HFFc6 (cell line): ENCODE data around the gene ZNF142. TPM values are rescaled to one million over a fixed set of nuclear protein-coding genes. Genes with fewer than 3 reads are reported as not detected.

ENCODE experiments used
- DNase-seq: peaks from one replicate; pipeline ENCODE4 v3.0.0-alpha.2; 2018
- H3K27ac Mint-ChIP-seq: 2 replicates; pipeline ENCODE4 v1.8.0; 2020; ENCODE audit warnings: mild to moderate bottlenecking, mixed read lengths
- H3K27me3 Mint-ChIP-seq: 2 replicates; pipeline ENCODE4 v1.8.0; 2021; ENCODE audit warnings: mild to moderate bottlenecking, moderate library complexity, mixed read lengths; ENCODE audit not compliant: insufficient read depth
- H3K36me3 Mint-ChIP-seq: 2 replicates; pipeline ENCODE4 v1.8.0; 2021; ENCODE audit warnings: low read depth, mixed read lengths
- H3K4me1 Mint-ChIP-seq: 2 replicates; pipeline ENCODE4 v1.8.0; 2020; ENCODE audit warnings: low read depth, mixed read lengths
- H3K4me3 Mint-ChIP-seq: 2 replicates; pipeline ENCODE4 v1.8.0; 2020; ENCODE audit warnings: mild to moderate bottlenecking, moderate library complexity, mixed read lengths
- H3K9me3 Mint-ChIP-seq: 2 replicates; pipeline ENCODE4 v1.8.0; 2020; ENCODE audit warnings: mild to moderate bottlenecking, mixed read lengths
- CTCF ChIP-seq: fragments of 200-600 bp; sonication (generic); IDR thresholded peaks from 2 replicates; pipeline ENCODE4 v1.5.0; 2021; ENCODE audit warnings: antibody characterized with exemption, mild to moderate bottlenecking
- total RNA-seq, 6 experiments: library from RNA; stranded (reverse); fragmentation: NEBNext Ultra II Directional; extraction: Animal tissue kit (Norgen Biotek cat#: 25700); gene quantifications; 2 replicates in 1 of 6; 3 replicates in 5 of 6; pipeline ENCODE4 v1.2.3, GENCODE V29; 2021

The ZNF142 gene
- total RNA-seq, 6 experiments from 2014 or later = 21.2 to 24.9 (median 23.5) TPM

- peaks cover 10% of the 10 kb centered on the region for H3K4me1 Mint-ChIP-seq
- H3K9me3 Mint-ChIP-seq = no peaks in the 10 kb centered on the region
- no peak for TF ChIP-seq CTCF
- no peak overlapping the region for H3K27ac Mint-ChIP-seq
- peaks cover 2% of the 10 kb centered on the region for H3K27me3 Mint-ChIP-seq
- no peak for DNase-seq
- H3K36me3 Mint-ChIP-seq = no peaks in the 10 kb centered on the region; the same call in 1 of the 2 replicates
- H3K4me3 Mint-ChIP-seq = no peak overlapping the region
Measured at GRCh38 chr2:218627939-218628338, 31.5 kb downstream of the ZNF142 start.

GRCh38 chr2:218626369-218626768, 33.1 kb downstream of the ZNF142 start:
- Mint-ChIP-seq H3K27me3 (peaks cover 2% of the 10 kb centered on the region), H3K9me3 (no peaks in the 10 kb centered on the region), H3K36me3 (no peaks in the 10 kb centered on the region), H3K27ac (no peak overlapping the region), H3K4me1 (peaks cover 12% of the 10 kb centered on the region; the same call in 1 of the 2 replicates), H3K4me3 (no peak overlapping the region)
- DNase-seq = no peak
- no peak for TF ChIP-seq CTCF

- no peak for TF ChIP-seq CTCF
Measured at GRCh38 chr2:218623366-218623705, 36.1 kb downstream of the ZNF142 start.

GRCh38 chr2:218622606-218623365, 36.6 kb downstream of the ZNF142 start:
- no peak overlapping the region for H3K27ac Mint-ChIP-seq

More at GRCh38 chr2:218623366-218623705, 36.1 kb downstream of the ZNF142 start:
- no peak overlapping the region for H3K4me3 Mint-ChIP-seq
- H3K9me3 Mint-ChIP-seq = no peaks in the 10 kb centered on the region
- DNase-seq = no peak
- no peaks in the 10 kb centered on the region for H3K36me3 Mint-ChIP-seq
- no peak overlapping the region for H3K27ac Mint-ChIP-seq
- H3K4me1 Mint-ChIP-seq = peaks cover 12% of the 10 kb centered on the region; the same call in 1 of the 2 replicates
- no peaks in the 10 kb centered on the region; the same call in 1 of the 2 replicates for H3K27me3 Mint-ChIP-seq

GRCh38 chr2:218621007-218621406, 38.4 kb downstream of the ZNF142 start:
- Mint-ChIP-seq H3K27me3 (no peaks in the 10 kb centered on the region), H3K4me1 (peaks cover 12% of the 10 kb centered on the region; the same call in 1 of the 2 replicates), H3K27ac (no peak overlapping the region), H3K4me3 (no peak overlapping the region), H3K9me3 (no peaks in the 10 kb centered on the region), H3K36me3 (no peaks in the 10 kb centered on the region)
- DNase-seq = no peak
- no peak for TF ChIP-seq CTCF

More at GRCh38 chr2:218622606-218623365, 36.6 kb downstream of the ZNF142 start:
- no peak for TF ChIP-seq CTCF
- no peak overlapping the region for H3K4me3 Mint-ChIP-seq
- no peaks in the 10 kb centered on the region for H3K36me3 Mint-ChIP-seq
- peaks cover 12% of the 10 kb centered on the region; the same call in 1 of the 2 replicates for H3K4me1 Mint-ChIP-seq
- H3K27me3 Mint-ChIP-seq = no peaks in the 10 kb centered on the region; the same call in 1 of the 2 replicates
- peak; percentile 27 for DNase-seq
- H3K9me3 Mint-ChIP-seq = no peaks in the 10 kb centered on the region
